Esophagus mucosa (tissue), 1 donor: Measurements from ENCODE around the gene MRAS. TPM values are rescaled to one million over a fixed set of nuclear protein-coding genes. Genes with fewer than 3 reads are reported as not detected.
"Not testable (repeated sequence)": the region's sequence is repeated elsewhere in the genome, so short reads cannot be mapped to it uniquely, and the experiment has no call there.

Source experiments
- ATAC-seq: fragments of 200-7000 bp; cut with Tn5 transposase; one replicate; pipeline ENCODE4 v1.9.1; 2020
- total RNA-seq: library from RNA; stranded (reverse); gene quantifications from one replicate; pipeline ENCODE4 v1.2.4, GENCODE V29; 2023
- donor health status: DM: yes; HTN: yes; CAD: no.

Gene MRAS
- total RNA-seq, 1 donor from 2014 or later, result 1.6 TPM

GRCh38 chr3:138367911-138368310 lies 19.5 kb downstream of the MRAS start:
- ATAC-seq, result no peak

GRCh38 chr3:138369151-138369900 lies 20.9 kb downstream of the MRAS start:
- no peak for ATAC-seq

- ATAC-seq, result no peak
Observed at GRCh38 chr3:138370321-138370720, 21.9 kb downstream of the MRAS start.

GRCh38 chr3:138371070-138371965 lies 22.9 kb downstream of the MRAS start:
- no peak for ATAC-seq

GRCh38 chr3:138373087-138373735 lies 24.8 kb downstream of the MRAS start:
- no peak for ATAC-seq

GRCh38 chr3:138373736-138374094 lies 25.3 kb downstream of the MRAS start:
- ATAC-seq, result no peak

- no peak for ATAC-seq
Observed at GRCh38 chr3:138374573-138375134, 26.3 kb downstream of the MRAS start.

GRCh38 chr3:138375447-138375846 lies 27.1 kb downstream of the MRAS start:
- no peak for ATAC-seq

GRCh38 chr3:138376663-138377062 lies 28.3 kb downstream of the MRAS start:
- no peak for ATAC-seq

- not testable (repeated sequence) for ATAC-seq
Observed at GRCh38 chr3:138377212-138377611, 28.8 kb downstream of the MRAS start.

- no peak for ATAC-seq
Observed at GRCh38 chr3:138377804-138378203, 29.4 kb downstream of the MRAS start.

GRCh38 chr3:138378331-138378730 lies 30.0 kb downstream of the MRAS start:
- ATAC-seq, result no peak

- no peak for ATAC-seq
Observed at GRCh38 chr3:138378990-138379389, 30.6 kb downstream of the MRAS start.

GRCh38 chr3:138381413-138381901 lies 33.1 kb downstream of the MRAS start:
- ATAC-seq, result no peak

- peak; percentile 94 for ATAC-seq
Observed at GRCh38 chr3:138381950-138382715, 33.8 kb downstream of the MRAS start.

- peak; percentile 33 for ATAC-seq
Observed at GRCh38 chr3:138383715-138384465, 35.5 kb downstream of the MRAS start.

- ATAC-seq, result no peak
Observed at GRCh38 chr3:138384531-138384930, 36.2 kb downstream of the MRAS start.

GRCh38 chr3:138384976-138385375 lies 36.6 kb downstream of the MRAS start:
- no peak for ATAC-seq

- no peak for ATAC-seq
Observed at GRCh38 chr3:138389144-138389601, 40.8 kb downstream of the MRAS start.

GRCh38 chr3:138389841-138390581 lies 41.6 kb downstream of the MRAS start:
- peak; percentile 89 for ATAC-seq
